IMR-90 (cell line): Measurements from ENCODE around the gene TOGARAM1. TPM values are rescaled to one million over a fixed set of nuclear protein-coding genes. Genes with fewer than 3 reads are reported as not detected.

Experiments
- ATAC-seq: fragments of 200-7000 bp; cut with Tn5 transposase; 2 replicates; pipeline ENCODE4 v1.9.1; 2020; ENCODE audit warnings: low read depth, mild to moderate bottlenecking, moderate library complexity
- BruUV-seq: library from RNA; stranded (reverse); fragments of 400-500 nt; replicated peaks from 2 replicates; lab custom pipeline; 2021; lab: Mats Ljungman, UMichigan
- CTCF ChIA-PET: fragments of 300-600 bp; formaldehyde crosslinking; extraction: SDS; loops from one replicate; lab custom pipeline; 2021; ENCODE audit warnings: antibody characterized with exemption; lab: Yijun Ruan, JAX
- POLR2A ChIA-PET: fragments of 300-600 bp; sonication (Branson Sonifier 250); formaldehyde crosslinking; loops from one replicate; lab custom pipeline; 2022; ENCODE audit warnings: antibody characterized with exemption; ENCODE audit not compliant: unreplicated experiment; lab: Charles Lee
- DNase-seq: peaks from one replicate; pipeline ENCODE4 v3.0.0; 2013
- H2AFZ ChIP-seq: replicated peaks from 2 replicates; pipeline ENCODE3; 2013; ENCODE audit warnings: low read length, mild to moderate bottlenecking; ENCODE audit not compliant: poor library complexity
- H2AK5ac ChIP-seq: 2 replicates; pipeline ENCODE4 v1.6.1; 2013; ENCODE audit warnings: low read depth, low read length, inconsistent platforms
- H2AK9ac ChIP-seq: replicated peaks from 2 replicates; pipeline ENCODE3; 2013; ENCODE audit warnings: mild to moderate bottlenecking, low read depth, low read length, moderate library complexity; ENCODE audit not compliant: poor library complexity
- H2BK120ac ChIP-seq: 2 replicates; pipeline ENCODE4 v1.6.1; 2013; ENCODE audit warnings: low read depth, low read length, inconsistent platforms
- H2BK15ac ChIP-seq: 3 replicates; pipeline ENCODE4 v1.6.1; 2013; ENCODE audit warnings: low read depth, low read length, inconsistent platforms
- H2BK20ac ChIP-seq: 2 replicates; pipeline ENCODE4 v1.6.1; 2013; ENCODE audit warnings: low read depth, mild to moderate bottlenecking, inconsistent platforms, low read length, moderate library complexity
- H2BK5ac ChIP-seq: 2 replicates; pipeline ENCODE4 v1.6.1; 2013; ENCODE audit warnings: mild to moderate bottlenecking, low read depth, low read length, inconsistent platforms; ENCODE audit not compliant: poor library complexity, severe bottlenecking
- H3K14ac ChIP-seq: replicated peaks from 2 replicates; pipeline ENCODE4 v1.6.1; 2013; ENCODE audit warnings: low read depth, low read length, inconsistent platforms
- H3K18ac ChIP-seq: 2 replicates; pipeline ENCODE4 v1.6.1; 2013; ENCODE audit warnings: low read depth, low read length, control low read depth
- H3K23ac ChIP-seq: 2 replicates; pipeline ENCODE4 v1.6.1; 2013; ENCODE audit warnings: low read depth, low read length, inconsistent platforms
- H3K27ac ChIP-seq: 2 replicates; pipeline ENCODE4 v1.5.1; 2013; ENCODE audit warnings: mild to moderate bottlenecking, control low read depth, low read length; ENCODE audit not compliant: insufficient read depth
- H3K27me3 ChIP-seq: 2 replicates; pipeline ENCODE4 v1.6.1; 2013; ENCODE audit warnings: low read length; ENCODE audit not compliant: control insufficient read depth, insufficient read depth
- H3K36me3 ChIP-seq: 2 replicates; pipeline ENCODE4 v1.6.1; 2013; ENCODE audit warnings: low read length, mixed read lengths; ENCODE audit not compliant: control insufficient read depth, insufficient read depth
- H3K4ac ChIP-seq: 2 replicates; pipeline ENCODE4 v1.6.1; 2013; ENCODE audit warnings: low read depth, low read length, inconsistent platforms
- H3K4me1 ChIP-seq: 2 replicates; pipeline ENCODE4 v1.6.1; 2013; ENCODE audit warnings: low read length, mixed read lengths; ENCODE audit not compliant: control insufficient read depth, insufficient read depth
- H3K4me2 ChIP-seq: 2 replicates; pipeline ENCODE4 v1.6.1; 2013; ENCODE audit warnings: low read depth, mild to moderate bottlenecking, control low read depth, low read length, moderate library complexity
- H3K4me3 ChIP-seq: 2 replicates; pipeline ENCODE4 v1.5.1; 2013; ENCODE audit warnings: low read depth, mild to moderate bottlenecking, control low read depth, low read length, moderate library complexity; ENCODE audit not compliant: insufficient read depth
- H3K56ac ChIP-seq: 2 replicates; pipeline ENCODE4 v1.6.1; 2013; ENCODE audit warnings: low read length, inconsistent platforms; ENCODE audit not compliant: insufficient read depth; ENCODE audit errors: extremely low read depth
- H3K79me1 ChIP-seq, 2 experiments: 2 replicates each; pipeline ENCODE4 v1.6.1; 2013; ENCODE audit warnings: low read length in 2 of 2, inconsistent platforms in 1 of 2, low read depth in 1 of 2
- H3K9ac ChIP-seq: 2 replicates; pipeline ENCODE4 v1.6.1; 2013; ENCODE audit warnings: low read depth, low read length, control low read depth
- H3K9me1 ChIP-seq: 2 replicates; pipeline ENCODE4 v1.6.1; 2013; ENCODE audit warnings: low read length, inconsistent platforms; ENCODE audit not compliant: insufficient read depth
- H3K9me3 ChIP-seq: 2 replicates; pipeline ENCODE4 v1.6.1; 2013; ENCODE audit warnings: low read length; ENCODE audit not compliant: control insufficient read depth, insufficient read depth
- H4K20me1 ChIP-seq: 2 replicates; pipeline ENCODE4 v1.6.1; 2013; ENCODE audit warnings: low read length, inconsistent platforms; ENCODE audit not compliant: insufficient read depth
- H4K5ac ChIP-seq: 2 replicates; pipeline ENCODE4 v1.6.1; 2013; ENCODE audit warnings: mild to moderate bottlenecking, low read depth, low read length, control low read depth
- H4K8ac ChIP-seq, 2 experiments: 2 replicates each; pipeline ENCODE4 v1.6.1; 2013; ENCODE audit warnings: low read depth in 2 of 2, low read length in 2 of 2, control low read depth in 1 of 2, inconsistent platforms in 1 of 2
- H4K91ac ChIP-seq: 2 replicates; pipeline ENCODE4 v1.6.1; 2013; ENCODE audit warnings: low read depth, low read length, inconsistent platforms; ENCODE audit not compliant: insufficient read depth
- MAFK ChIP-seq: IDR thresholded peaks from 2 replicates; pipeline ENCODE4 v1.6.1; 2012; ENCODE audit warnings: low read depth, low read length, improper control_type of control experiment
- RAD21 ChIP-seq: IDR thresholded peaks from 2 replicates; pipeline ENCODE4 v1.6.1; 2012; ENCODE audit warnings: low read length, improper control_type of control experiment
- WGBS, 2 experiments: methylation state at CpG; one replicate each; pipeline versions ENCODE4 v1.1.5 to v1.1.7; 2013; ENCODE audit warnings: missing lambda C conversion rate in 2 of 2; ENCODE audit not compliant: insufficient read length in 1 of 2; ENCODE audit errors: extremely low coverage in 2 of 2; 5-methylcytosine and 5-hydroxymethylcytosine counted together
- dilution Hi-C: fragments of 300-500 bp; cut with HindIII; formaldehyde crosslinking; loops from one replicate; pipeline ENCODE4 v1.14.3; 2018; ENCODE audit warnings: low sequenced_read_pairs; ENCODE audit not compliant: unreplicated experiment
- in situ Hi-C: fragments of 300-500 bp; cut with MboI; formaldehyde crosslinking; loops from 3 replicates; pipeline ENCODE4 v1.14.3; 2019; ENCODE audit warnings: low sequenced_read_pairs, inconsistent platforms, mixed read lengths
- intact Hi-C: fragments of 100-400 bp; cut with micrococcal nuclease; formaldehyde crosslinking; loops from 2 replicates; pipeline ENCODE4 v1.10.0; 2022
- polyA plus RNA-seq, 3 experiments: library from polyadenylated mRNA; depleted of rRNA; stranded (reverse); fragments of >200 nt; gene quantifications; 2 replicates each; pipeline ENCODE4 v1.2.3, GENCODE V29; 2012; ENCODE audit warnings: low replicate concordance in 1 of 3
- total RNA-seq: library from RNA; depleted of rRNA; stranded (reverse); fragments of >200 nt; gene quantifications from 2 replicates; pipeline ENCODE4 v1.2.3, GENCODE V29; 2012

The TOGARAM1 gene
- total and polyA plus RNA-seq, 2 of the 4 experiments (the other 2 are of a cell fraction): 3.1 to 13.4 TPM

- Histone ChIP-seq H2BK15ac (no peak overlapping the region), H4K20me1 (peaks cover 73% of the 10 kb centered on the region), H3K27ac (no peak overlapping the region), H3K27me3 (no peaks in the 10 kb centered on the region), H2AK9ac (no peak overlapping the region), H3K23ac (no peak overlapping the region), H3K14ac (no peak overlapping the region), H2AFZ (no peak overlapping the region), H3K36me3 (0 out of 2 replicates have a peak, but pooled peaks cover 1% of the 10 kb centered on the region), H4K5ac (no peak overlapping the region), H3K9me3 (no peaks in the 10 kb centered on the region), H3K4me2 (no peak overlapping the region), H2BK120ac (no peak overlapping the region), H3K56ac (no peak overlapping the region), H3K4me1 (peaks cover 2% of the 10 kb centered on the region; the same call in 1 of the 2 replicates), H4K8ac (no peak overlapping the region), H4K91ac (no peak overlapping the region), H3K4ac (no peak overlapping the region), H3K9me1 (peaks cover 7% of the 10 kb centered on the region), H2BK20ac (no peak overlapping the region), H2BK5ac (no peak overlapping the region), H3K79me1 (peaks cover 7 to 34% of the 10 kb centered on the region in 2 experiments; a peak in 3 of 4 replicates), H2AK5ac (no peak overlapping the region), H3K4me3 (no peak overlapping the region), H3K9ac (no peak overlapping the region), H3K18ac (no peak overlapping the region)
- dilution Hi-C loops (no loop called here), in situ Hi-C loops (no loop called here), intact Hi-C loops (loop anchor here (5.0 kb wide), 3 partner anchors 128 to 178 kb away; partner anchors contain the start of genes KLHL28 and TOGARAM1)
- peak; percentile 52; the same call in 1 of the 2 replicates for ATAC-seq
- no TSS peak for BruUV-seq
- WGBS, 2 experiments: no CpG with 5 or more reads among the region's 1 CpG
- no peak for TF ChIP-seq RAD21
- TF ChIP-seq MAFK: peak; percentile 67
- POLR2A ChIA-PET: no interaction called here
- DNase-seq: peak; percentile 61
- CTCF ChIA-PET: no interaction called here
Measured at GRCh38 chr14:45089813-45090212, 127.8 kb downstream of the TOGARAM1 start.
